Endodermal cell (in vitro differentiated cells): ENCODE measurements around the gene HOXB3. TPM values are rescaled to one million over a fixed set of nuclear protein-coding genes. Genes with fewer than 3 reads are reported as not detected.

Experiments
- DNase-seq: peaks from one replicate; pipeline ENCODE4 v3.0.0-alpha.2; 2017
- H3K27ac ChIP-seq: 2 replicates; pipeline ENCODE4 v1.5.1; 2013; ENCODE audit warnings: mild to moderate bottlenecking, low read depth, low read length, moderate library complexity
- H3K27me3 ChIP-seq: 2 replicates; pipeline ENCODE4 v1.6.1; 2013; ENCODE audit warnings: mild to moderate bottlenecking, low read length, moderate library complexity; ENCODE audit not compliant: insufficient read depth, control insufficient read depth, poor library complexity, severe bottlenecking
- H3K36me3 ChIP-seq: 2 replicates; pipeline ENCODE4 v1.7.0; 2013; ENCODE audit warnings: mild to moderate bottlenecking, low read length, moderate library complexity; ENCODE audit not compliant: control insufficient read depth, insufficient read depth
- H3K4me1 ChIP-seq: one replicate; pipeline ENCODE4 v1.7.0; 2013; ENCODE audit warnings: low read length; ENCODE audit not compliant: control insufficient read depth, insufficient read depth
- H3K4me3 ChIP-seq: 2 replicates; pipeline ENCODE4 v1.5.1; 2013; ENCODE audit warnings: mild to moderate bottlenecking, low read length, moderate library complexity
- H3K9ac ChIP-seq: 2 replicates; pipeline ENCODE4 v1.6.1; 2013; ENCODE audit warnings: mild to moderate bottlenecking, low read length, moderate library complexity; ENCODE audit not compliant: poor library complexity, severe bottlenecking; ENCODE audit errors: extremely low read depth
- H3K9me3 ChIP-seq: 2 replicates; pipeline ENCODE4 v1.6.1; 2013; ENCODE audit warnings: mild to moderate bottlenecking, low read length, moderate library complexity; ENCODE audit not compliant: control insufficient read depth
- H3K27ac Mint-ChIP-seq: 2 replicates; pipeline ENCODE4 v1.8.0; 2020; ENCODE audit warnings: mixed read lengths
- H3K27me3 Mint-ChIP-seq: 2 replicates; pipeline ENCODE4 v1.8.0; 2021; ENCODE audit warnings: mild to moderate bottlenecking, mixed read lengths; ENCODE audit not compliant: insufficient read depth
- H3K36me3 Mint-ChIP-seq: 2 replicates; pipeline ENCODE4 v1.8.0; 2020; ENCODE audit warnings: low read depth, mixed read lengths
- H3K4me1 Mint-ChIP-seq: 2 replicates; pipeline ENCODE4 v1.8.0; 2020; ENCODE audit warnings: mixed read lengths
- H3K4me3 Mint-ChIP-seq: 2 replicates; pipeline ENCODE4 v1.8.0; 2020; ENCODE audit warnings: mild to moderate bottlenecking, moderate library complexity, mixed read lengths
- H3K9me3 Mint-ChIP-seq: 2 replicates; pipeline ENCODE4 v1.8.0; 2020; ENCODE audit warnings: mild to moderate bottlenecking, mixed read lengths
- CTCF ChIP-seq: fragments of 200-600 bp; sonication (generic); conservative IDR thresholded peaks from 2 replicates; pipeline ENCODE4 v1.5.0; 2021; ENCODE audit warnings: antibody characterized with exemption, mild to moderate bottlenecking
- WGBS, 2 experiments: methylation state at CpG; one replicate each; pipeline versions ENCODE4 v1.1.5 to v1.1.7; 2013; ENCODE audit warnings: missing lambda C conversion rate in 2 of 2, mixed read lengths in 1 of 2; ENCODE audit not compliant: insufficient coverage in 1 of 2, insufficient read length in 1 of 2; 5-methylcytosine and 5-hydroxymethylcytosine counted together
- total RNA-seq, 2 donors: library from RNA; stranded (reverse); fragmentation: NEBNext Ultra II Directional in 1 of 2; extraction: Animal tissue kit (Norgen Biotek cat#: 25700) in 1 of 2; gene quantifications; 2 replicates in 1 of 2; 3 replicates in 1 of 2; pipeline ENCODE4 v1.2.1, GENCODE V29; 2021

HOXB3 gene
- total RNA-seq, 2 donors from 2014 or later: not detected

- H3K27ac Mint-ChIP-seq: no peak overlapping the region
- DNase-seq: peak; percentile 70
Observed at GRCh38 chr17:48567209-48567608, 22.8 kb downstream of the HOXB3 start.

GRCh38 chr17:48566717-48567116 lies 23.3 kb downstream of the HOXB3 start:
- Histone ChIP-seq H3K27me3 (peaks cover 99% of the 10 kb centered on the region), H3K36me3 (no peaks in the 10 kb centered on the region), H3K4me1 (peaks cover 13% of the 10 kb centered on the region), H3K9me3 (peaks cover 13% of the 10 kb centered on the region), H3K4me3 (no peak overlapping the region), H3K27ac (no peak overlapping the region), H3K9ac (no peak overlapping the region)
- no peak for TF ChIP-seq CTCF
- Mint-ChIP-seq H3K4me1 (peaks cover 16% of the 10 kb centered on the region), H3K9me3 (no peaks in the 10 kb centered on the region), H3K36me3 (no peaks in the 10 kb centered on the region), H3K27me3 (peaks cover 23% of the 10 kb centered on the region), H3K4me3 (no peak overlapping the region), H3K27ac (no peak overlapping the region)
- 0% methylated on average over 1 of the region's 2 CpGs; no CpG with 5 or more reads in 1 of the 2 experiments for WGBS, 2 experiments
- no peak for DNase-seq

More at GRCh38 chr17:48567209-48567608, 22.8 kb downstream of the HOXB3 start:
- Histone ChIP-seq H3K27me3 (peaks cover 99% of the 10 kb centered on the region), H3K27ac (no peak overlapping the region), H3K9ac (no peak overlapping the region), H3K4me3 (no peak overlapping the region), H3K36me3 (no peaks in the 10 kb centered on the region), H3K9me3 (peaks cover 13% of the 10 kb centered on the region), H3K4me1 (peaks cover 13% of the 10 kb centered on the region)
- Mint-ChIP-seq H3K36me3 (no peaks in the 10 kb centered on the region), H3K27me3 (peaks cover 18% of the 10 kb centered on the region), H3K4me3 (no peak overlapping the region), H3K9me3 (no peaks in the 10 kb centered on the region), H3K4me1 (peaks cover 16% of the 10 kb centered on the region)
- WGBS, 2 experiments: 18 to 34% methylated on average over 6 of the region's 6 CpGs
- no peak for TF ChIP-seq CTCF

- no peak overlapping the region for H3K27ac Mint-ChIP-seq
- H3K27me3 Mint-ChIP-seq: peaks cover 29% of the 10 kb centered on the region
- no peak for TF ChIP-seq CTCF
- peaks cover 99% of the 10 kb centered on the region for H3K27me3 ChIP-seq
- no peak for DNase-seq
- H3K4me3 ChIP-seq: no peak overlapping the region
- H3K4me3 Mint-ChIP-seq: no peak overlapping the region
- no peak overlapping the region for H3K9ac ChIP-seq
- H3K27ac ChIP-seq: peak overlapping the region; percentile 37
- peaks cover 13% of the 10 kb centered on the region for H3K4me1 Mint-ChIP-seq
- H3K9me3 ChIP-seq: peaks cover 13% of the 10 kb centered on the region
- peaks cover 9% of the 10 kb centered on the region for H3K4me1 ChIP-seq
- 18 to 37% methylated on average over 2 to 4 of the region's 4 CpGs for WGBS, 2 experiments
- no peaks in the 10 kb centered on the region for H3K36me3 ChIP-seq
- no peaks in the 10 kb centered on the region for H3K36me3 Mint-ChIP-seq
- no peaks in the 10 kb centered on the region for H3K9me3 Mint-ChIP-seq
Observed at GRCh38 chr17:48565925-48566710, 23.9 kb downstream of the HOXB3 start.
